ES-I3 (cell line): ENCODE measurements around the gene GPATCH8.

Experiments used
- H3K36me3 ChIP-seq: 2 replicates; pipeline ENCODE4 v1.6.1; 2013; ENCODE audit warnings: mild to moderate bottlenecking, low read length, control low read depth, moderate library complexity; ENCODE audit not compliant: insufficient read depth
- H3K4me1 ChIP-seq: 2 replicates; pipeline ENCODE4 v1.6.1; 2013; ENCODE audit warnings: mild to moderate bottlenecking, control low read depth, low read length; ENCODE audit not compliant: insufficient read depth
- H3K9ac ChIP-seq: 2 replicates; pipeline ENCODE4 v1.6.1; 2013; ENCODE audit warnings: low read depth, mild to moderate bottlenecking, low read length, moderate library complexity
- H3K9me3 ChIP-seq: 2 replicates; pipeline ENCODE4 v1.6.1; 2013; ENCODE audit warnings: mild to moderate bottlenecking, low read length, moderate library complexity; ENCODE audit not compliant: control insufficient read depth, insufficient read depth

GPATCH8 gene

GRCh38 chr17:44359458-44360143 is 143.6 kb downstream of the GPATCH8 start:
- no peaks in the 10 kb centered on the region for H3K9me3 ChIP-seq
- H3K4me1 ChIP-seq: peaks cover 20% of the 10 kb centered on the region
- no peak overlapping the region for H3K9ac ChIP-seq
- no peaks in the 10 kb centered on the region for H3K36me3 ChIP-seq

GRCh38 chr17:44359006-44359405 is 144.2 kb downstream of the GPATCH8 start:
- Histone ChIP-seq H3K9ac (no peak overlapping the region), H3K4me1 (peaks cover 20% of the 10 kb centered on the region), H3K36me3 (no peaks in the 10 kb centered on the region), H3K9me3 (no peaks in the 10 kb centered on the region)

DNA sequence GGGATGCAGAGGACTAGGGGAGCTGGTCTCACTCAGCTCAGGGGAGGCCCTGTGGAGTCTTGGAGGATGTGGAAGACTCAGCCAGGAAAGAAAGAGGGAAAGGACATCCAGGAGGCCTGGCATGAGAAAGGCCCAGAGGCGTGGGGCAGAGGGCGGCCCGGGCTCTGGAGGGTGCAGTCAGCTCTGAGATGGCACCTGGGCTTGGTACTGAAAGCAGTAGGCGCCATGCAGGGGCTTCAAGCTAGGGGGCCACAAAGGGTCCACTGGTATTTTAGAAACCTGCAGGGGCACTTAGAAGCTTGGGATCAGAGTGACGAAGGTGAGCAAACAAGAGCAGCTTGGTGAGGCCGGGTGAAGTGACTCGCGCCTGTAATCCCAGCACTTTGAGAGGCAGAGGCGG is 145.1 kb downstream of the GPATCH8 start:
- Histone ChIP-seq H3K9me3 (no peaks in the 10 kb centered on the region), H3K9ac (no peak overlapping the region), H3K36me3 (no peaks in the 10 kb centered on the region), H3K4me1 (peaks cover 20% of the 10 kb centered on the region)

GRCh38 chr17:44356241-44356640 is 147.0 kb downstream of the GPATCH8 start:
- H3K36me3 ChIP-seq: no peaks in the 10 kb centered on the region
- H3K9me3 ChIP-seq: no peaks in the 10 kb centered on the region
- H3K4me1 ChIP-seq: peaks cover 10% of the 10 kb centered on the region
- no peak overlapping the region for H3K9ac ChIP-seq

DNA sequence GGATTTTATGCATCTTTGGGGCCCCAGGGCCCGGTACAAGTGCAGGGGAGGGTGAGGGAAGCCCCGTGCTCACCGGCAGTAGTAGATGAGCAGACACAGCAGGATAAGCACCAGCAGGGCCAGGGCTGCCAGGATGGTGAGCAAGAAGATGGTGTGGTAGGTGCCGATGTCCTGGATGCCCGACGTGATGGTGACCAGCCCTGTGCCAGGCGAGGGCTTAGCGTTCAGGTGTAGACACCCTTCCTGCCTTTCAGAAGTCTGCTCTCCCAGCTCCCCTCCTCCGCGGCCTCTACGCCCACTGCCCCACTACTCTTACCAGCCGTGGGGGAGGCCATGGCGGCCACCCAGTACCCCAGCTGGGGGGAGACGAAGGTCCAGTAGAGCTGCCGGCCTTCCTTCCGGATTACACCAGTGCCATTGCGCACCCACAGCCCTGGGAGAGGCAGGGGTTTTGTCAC is 147.5 kb downstream of the GPATCH8 start:
- Histone ChIP-seq H3K4me1 (peaks cover 4% of the 10 kb centered on the region; the same call in 1 of the 2 replicates), H3K9me3 (no peaks in the 10 kb centered on the region), H3K36me3 (no peaks in the 10 kb centered on the region), H3K9ac (no peak overlapping the region)

GRCh38 chr17:44354582-44355561 is 148.3 kb downstream of the GPATCH8 start:
- Histone ChIP-seq H3K9me3 (no peaks in the 10 kb centered on the region), H3K9ac (peak overlapping the region; percentile 68; the same call in 1 of the 2 replicates), H3K36me3 (no peaks in the 10 kb centered on the region), H3K4me1 (no peaks in the 10 kb centered on the region)

- Histone ChIP-seq H3K36me3 (no peaks in the 10 kb centered on the region), H3K9ac (peak overlapping the region; percentile 68; the same call in 1 of the 2 replicates), H3K4me1 (no peaks in the 10 kb centered on the region), H3K9me3 (no peaks in the 10 kb centered on the region)
Measured at GRCh38 chr17:44353672-44354331, 149.4 kb downstream of the GPATCH8 start.

DNA sequence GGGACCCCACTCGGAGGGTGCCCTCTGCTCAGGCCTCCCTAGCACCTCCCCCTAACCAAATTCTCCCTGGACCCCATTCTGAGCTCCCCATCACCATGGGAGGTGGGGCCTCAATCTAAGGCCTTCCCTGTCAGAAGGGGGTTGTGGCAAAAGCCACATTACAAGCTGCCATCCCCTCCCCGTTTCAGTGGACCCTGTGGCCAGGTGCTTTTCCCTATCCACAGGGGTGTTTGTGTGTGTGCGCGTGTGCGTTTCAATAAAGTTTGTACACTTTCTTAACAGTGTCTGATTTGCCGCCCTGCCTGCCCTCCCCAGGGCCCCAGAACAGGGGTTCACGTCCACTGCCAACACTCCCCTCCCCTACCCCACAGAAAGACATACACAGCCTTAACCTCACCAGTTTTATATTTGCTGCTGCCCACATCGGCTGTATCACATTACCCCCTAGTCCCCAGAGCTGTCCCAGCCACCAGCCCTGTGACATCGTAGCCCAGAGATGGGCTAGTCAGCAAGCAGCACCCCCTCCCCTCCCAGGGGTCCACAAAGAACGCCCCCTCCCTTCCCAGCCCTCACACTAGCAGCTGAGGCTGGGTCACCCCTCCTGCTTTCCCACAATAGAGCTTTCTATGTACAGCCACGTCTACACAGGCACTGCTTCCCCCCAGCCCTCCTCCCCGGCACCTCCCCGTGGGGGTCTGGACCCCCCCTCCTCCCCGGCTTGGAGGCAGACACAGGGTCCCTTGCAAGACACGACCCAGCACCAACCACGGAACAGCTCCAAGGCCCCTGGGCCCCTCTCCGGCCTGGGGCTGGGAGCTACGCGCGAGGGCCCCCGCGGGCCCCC is 150.2 kb downstream of the GPATCH8 start:
- no peaks in the 10 kb centered on the region for H3K36me3 ChIP-seq
- no peaks in the 10 kb centered on the region for H3K9me3 ChIP-seq
- H3K4me1 ChIP-seq: no peaks in the 10 kb centered on the region
- peak overlapping the region; percentile 68; the same call in 1 of the 2 replicates for H3K9ac ChIP-seq

DNA sequence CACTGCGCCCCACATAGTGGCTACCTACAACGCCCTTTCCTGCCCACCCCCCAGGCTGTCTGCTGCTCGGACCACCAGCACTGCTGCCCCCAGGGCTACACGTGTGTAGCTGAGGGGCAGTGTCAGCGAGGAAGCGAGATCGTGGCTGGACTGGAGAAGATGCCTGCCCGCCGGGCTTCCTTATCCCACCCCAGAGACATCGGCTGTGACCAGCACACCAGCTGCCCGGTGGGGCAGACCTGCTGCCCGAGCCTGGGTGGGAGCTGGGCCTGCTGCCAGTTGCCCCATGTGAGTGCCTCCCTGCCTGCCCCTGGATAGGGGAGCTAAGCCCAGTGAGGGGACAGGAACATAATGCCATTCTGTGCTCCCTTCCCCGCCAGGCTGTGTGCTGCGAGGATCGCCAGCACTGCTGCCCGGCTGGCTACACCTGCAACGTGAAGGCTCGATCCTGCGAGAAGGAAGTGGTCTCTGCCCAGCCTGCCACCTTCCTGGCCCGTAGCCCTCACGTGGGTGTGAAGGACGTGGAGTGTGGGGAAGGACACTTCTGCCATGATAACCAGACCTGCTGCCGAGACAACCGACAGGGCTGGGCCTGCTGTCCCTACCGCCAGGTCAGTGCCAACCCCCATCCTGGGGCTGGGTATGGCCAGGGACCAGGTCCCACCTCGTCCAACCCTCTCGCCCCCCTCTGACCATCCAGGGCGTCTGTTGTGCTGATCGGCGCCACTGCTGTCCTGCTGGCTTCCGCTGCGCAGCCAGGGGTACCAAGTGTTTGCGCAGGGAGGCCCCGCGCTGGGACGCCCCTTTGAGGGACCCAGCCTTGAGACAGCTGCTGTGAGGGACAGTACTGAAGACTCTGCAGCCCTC is 151.0 kb downstream of the GPATCH8 start:
- no peaks in the 10 kb centered on the region for H3K4me1 ChIP-seq
- no peaks in the 10 kb centered on the region for H3K9me3 ChIP-seq
- H3K9ac ChIP-seq: no peak overlapping the region
- no peaks in the 10 kb centered on the region for H3K36me3 ChIP-seq

- Histone ChIP-seq H3K36me3 (no peaks in the 10 kb centered on the region), H3K9ac (no peak overlapping the region), H3K9me3 (no peaks in the 10 kb centered on the region), H3K4me1 (no peaks in the 10 kb centered on the region)
Measured at GRCh38 chr17:44351464-44351863, 151.7 kb downstream of the GPATCH8 start.

DNA sequence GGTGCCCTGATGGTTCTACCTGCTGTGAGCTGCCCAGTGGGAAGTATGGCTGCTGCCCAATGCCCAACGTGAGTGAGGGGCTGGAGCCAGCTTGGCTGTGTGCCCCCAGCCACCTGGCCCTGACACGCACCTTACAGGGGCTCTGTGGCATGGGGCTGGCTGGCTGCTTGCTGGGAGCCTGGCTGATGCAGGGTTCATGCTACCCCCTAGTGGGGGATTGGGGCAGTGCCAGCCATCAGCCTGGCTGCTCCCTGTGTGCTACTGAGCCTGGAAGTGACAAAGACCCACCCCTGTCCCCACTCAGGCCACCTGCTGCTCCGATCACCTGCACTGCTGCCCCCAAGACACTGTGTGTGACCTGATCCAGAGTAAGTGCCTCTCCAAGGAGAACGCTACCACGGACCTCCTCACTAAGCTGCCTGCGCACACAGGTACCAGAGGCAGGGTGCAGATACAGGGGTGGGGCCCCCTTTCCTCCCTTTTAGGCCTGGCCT is 152.4 kb downstream of the GPATCH8 start:
- Histone ChIP-seq H3K9me3 (no peaks in the 10 kb centered on the region), H3K36me3 (no peaks in the 10 kb centered on the region), H3K4me1 (no peaks in the 10 kb centered on the region), H3K9ac (no peak overlapping the region)

GRCh38 chr17:44349553-44350070 is 153.6 kb downstream of the GPATCH8 start:
- Histone ChIP-seq H3K9ac (no peak overlapping the region), H3K36me3 (no peaks in the 10 kb centered on the region), H3K9me3 (no peaks in the 10 kb centered on the region), H3K4me1 (no peaks in the 10 kb centered on the region)

GRCh38 chr17:44348988-44349364 is 154.2 kb downstream of the GPATCH8 start:
- Histone ChIP-seq H3K36me3 (no peaks in the 10 kb centered on the region), H3K9me3 (no peaks in the 10 kb centered on the region), H3K9ac (no peak overlapping the region), H3K4me1 (no peaks in the 10 kb centered on the region)
